ENCODE measurements around the gene TRIO. TPM values are rescaled to one million over a fixed set of nuclear protein-coding genes. Genes with fewer than 3 reads are reported as not detected.

Gene TRIO
- total RNA-seq, 1 experiment from 2014 or later, result 211 TPM

DNA sequence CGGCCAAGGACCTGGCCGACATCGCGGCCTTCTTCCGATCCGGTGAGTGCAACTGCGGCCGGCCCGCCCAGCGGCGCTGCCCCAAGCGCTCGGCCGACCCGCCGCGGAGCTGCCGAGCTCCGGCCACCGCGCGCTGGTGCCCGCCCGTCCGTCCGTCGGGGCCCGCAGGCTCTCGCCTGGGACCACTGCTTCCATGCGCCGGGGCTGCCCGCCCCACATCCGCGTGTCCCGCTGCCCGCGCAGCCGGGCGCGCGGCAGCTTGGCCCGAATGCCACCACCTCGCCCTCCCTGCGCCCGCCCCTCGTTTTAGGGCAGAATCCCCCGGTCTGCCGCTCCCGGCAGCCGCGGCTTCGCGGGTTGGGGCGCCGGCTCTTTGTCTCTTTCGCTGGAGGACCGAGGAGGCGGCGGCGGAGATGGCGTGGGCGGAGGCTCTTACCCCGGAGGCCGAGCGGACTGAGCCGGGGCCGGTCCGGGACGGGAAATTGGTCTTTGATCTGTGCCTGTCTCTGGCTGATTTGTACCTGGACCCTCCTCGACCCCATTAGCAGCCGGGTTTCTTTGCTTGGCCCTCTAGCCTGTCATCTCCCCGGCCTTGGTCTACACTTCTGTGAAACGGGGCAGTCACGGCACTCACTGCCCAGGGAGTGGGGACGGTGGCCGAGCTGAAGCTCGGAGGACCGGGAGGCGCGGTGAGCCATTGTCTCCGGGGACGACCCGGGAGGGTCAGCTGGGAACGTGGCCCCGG is 871 bp downstream of the TRIO start:
- TF ChIP-seq EZH2phosphoT487 (IDR thresholded peaks at IDR 0.05; ENCODE audit: borderline replicate concordance, low read length), result no peak
- no peak for TF ChIP-seq EZH2 (IDR thresholded peaks at IDR 0.05; ENCODE audit: low read length, unreplicated experiment)
- TF ChIP-seq, protein P1, sequence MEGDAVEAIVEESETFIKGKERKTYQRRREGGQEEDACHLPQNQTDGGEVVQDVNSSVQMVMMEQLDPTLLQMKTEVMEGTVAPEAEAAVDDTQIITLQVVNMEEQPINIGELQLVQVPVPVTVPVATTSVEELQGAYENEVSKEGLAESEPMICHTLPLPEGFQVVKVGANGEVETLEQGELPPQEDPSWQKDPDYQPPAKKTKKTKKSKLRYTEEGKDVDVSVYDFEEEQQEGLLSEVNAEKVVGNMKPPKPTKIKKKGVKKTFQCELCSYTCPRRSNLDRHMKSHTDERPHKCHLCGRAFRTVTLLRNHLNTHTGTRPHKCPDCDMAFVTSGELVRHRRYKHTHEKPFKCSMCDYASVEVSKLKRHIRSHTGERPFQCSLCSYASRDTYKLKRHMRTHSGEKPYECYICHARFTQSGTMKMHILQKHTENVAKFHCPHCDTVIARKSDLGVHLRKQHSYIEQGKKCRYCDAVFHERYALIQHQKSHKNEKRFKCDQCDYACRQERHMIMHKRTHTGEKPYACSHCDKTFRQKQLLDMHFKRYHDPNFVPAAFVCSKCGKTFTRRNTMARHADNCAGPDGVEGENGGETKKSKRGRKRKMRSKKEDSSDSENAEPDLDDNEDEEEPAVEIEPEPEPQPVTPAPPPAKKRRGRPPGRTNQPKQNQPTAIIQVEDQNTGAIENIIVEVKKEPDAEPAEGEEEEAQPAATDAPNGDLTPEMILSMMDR (conservative IDR thresholded peaks at IDR 0.05; ENCODE audit: low read depth, low read length), result no peak
- Histone ChIP-seq H4K20me1 (ENCODE audit: low read length) (peaks cover 38% of the 10 kb centered on the region), H3K27ac (ENCODE audit: low read length) (peak overlapping the region; percentile 89), H3K79me2 (ENCODE audit: low read length) (peaks cover 64% of the 10 kb centered on the region), H3F3A (ENCODE audit: low read length, unreplicated experiment) (no peaks in the 10 kb centered on the region), H3K36me3 (ENCODE audit: low read depth, low read length) (peaks cover 6% of the 10 kb centered on the region; the same call in 1 of the 2 replicates), H3K4me3 (ENCODE audit: low read length) (peak overlapping the region; percentile 98), H3K4me1 (ENCODE audit: insufficient read depth, low read length) (peaks cover 38% of the 10 kb centered on the region), H3K4me2 (ENCODE audit: low read length) (peak overlapping the region; percentile 93), H3K9me2 (replicated peaks; ENCODE audit: low read length) (no peaks in the 10 kb centered on the region), H3K9me3 (ENCODE audit: low read length) (no peaks in the 10 kb centered on the region), H3K27me3 (ENCODE audit: low read length) (no peaks in the 10 kb centered on the region), H2AFZ (ENCODE audit: low read length) (no peak overlapping the region), H3K9ac (ENCODE audit: low read length) (peak overlapping the region; percentile 98)
- intact Hi-C loops (cut with micrococcal nuclease), result loop anchor here (1.0 to 2.0 kb wide), 6 partner anchors 35 to 157 kb away; no protein-coding TSS in a partner anchor
- ChIA-PET CTCF (interaction anchor here (1.4 to 1.5 kb wide), 2 partner anchors 13 to 126 kb away, joined by 4 to 7 read pairs (median 4); no protein-coding TSS in a partner anchor), POLR2A (ENCODE audit: unreplicated experiment) (interaction anchor here (0.6 to 0.7 kb wide), 2 partner anchors 39 to 106 kb away, joined by 3 to 4 read pairs; no protein-coding TSS in a partner anchor)
- BruUV-seq (replicated peaks), result no TSS peak
- ATAC-seq (peak; percentile 0; the same call in 1 of the 2 replicates), DNase-seq (peak; percentile 23)

DNA sequence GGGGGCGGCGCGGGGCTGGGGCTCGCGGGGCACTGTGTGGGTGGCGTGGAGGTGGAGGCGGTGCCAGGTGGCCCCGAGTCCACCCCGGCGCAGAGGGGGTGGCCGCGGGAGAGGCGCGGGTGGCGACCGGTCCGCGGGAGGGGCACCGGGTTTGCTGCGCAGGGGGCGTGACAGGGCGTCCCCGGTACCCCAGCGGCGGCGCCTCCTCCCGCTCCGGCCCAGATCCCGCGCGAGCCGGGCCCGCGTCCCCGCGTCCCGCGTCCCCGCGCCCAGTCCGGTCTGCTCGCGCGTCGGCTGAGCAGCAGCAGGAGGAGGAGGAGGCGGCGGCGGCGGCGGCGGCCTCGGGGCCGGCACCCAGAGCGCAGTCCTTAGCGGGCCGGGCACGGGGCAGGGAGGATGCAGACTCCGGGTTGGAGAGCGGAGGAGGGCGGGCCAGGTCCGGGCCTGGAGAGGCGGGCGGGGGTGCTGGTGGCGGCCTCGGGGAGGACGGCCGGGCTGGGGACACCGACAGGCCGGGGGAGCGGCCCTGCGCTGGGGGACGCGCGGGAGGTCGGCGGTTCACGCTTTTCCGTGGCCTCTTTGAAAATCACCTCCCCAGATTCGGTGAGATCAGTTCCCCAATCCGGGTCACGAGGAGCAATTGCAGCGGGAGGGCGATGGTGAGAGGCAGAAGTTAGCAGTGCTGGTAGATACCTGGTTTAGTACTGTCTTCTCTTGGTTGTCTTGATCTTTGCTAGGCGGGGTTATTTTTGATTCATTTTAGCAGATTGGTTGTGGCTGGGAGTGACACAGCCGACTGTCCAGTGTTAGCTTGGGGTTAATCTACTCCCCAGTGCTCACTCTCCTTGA is 1.7 kb downstream of the TRIO start:
- Histone ChIP-seq H2AFZ (ENCODE audit: low read length) (peak overlapping the region; percentile 6; the same call in 1 of the 2 replicates), H3F3A (ENCODE audit: low read length, unreplicated experiment) (no peaks in the 10 kb centered on the region), H3K27me3 (ENCODE audit: low read length) (no peaks in the 10 kb centered on the region), H3K9ac (ENCODE audit: low read length) (peak overlapping the region; percentile 98), H3K4me1 (ENCODE audit: insufficient read depth, low read length) (peaks cover 46% of the 10 kb centered on the region), H3K27ac (ENCODE audit: low read length) (peak overlapping the region; percentile 89), H3K4me2 (ENCODE audit: low read length) (peak overlapping the region; percentile 93), H4K20me1 (ENCODE audit: low read length) (peaks cover 46% of the 10 kb centered on the region), H3K9me2 (replicated peaks; ENCODE audit: low read length) (no peaks in the 10 kb centered on the region), H3K36me3 (ENCODE audit: low read depth, low read length) (peaks cover 6% of the 10 kb centered on the region; the same call in 1 of the 2 replicates), H3K4me3 (ENCODE audit: low read length) (peak overlapping the region; percentile 98), H3K9me3 (ENCODE audit: low read length) (no peaks in the 10 kb centered on the region), H3K79me2 (ENCODE audit: low read length) (peaks cover 72% of the 10 kb centered on the region)
- ATAC-seq, result peak; percentile 71
- DNase-seq, result peak; percentile 88
- CTCF ChIA-PET, result interaction anchor here (0.6 to 1.4 kb wide), 3 partner anchors 125 to 169 kb away, joined by 3 to 4 read pairs (median 3); no protein-coding TSS in a partner anchor
- BruUV-seq (replicated peaks), result no TSS peak
- intact Hi-C loops (cut with micrococcal nuclease), result loop anchor here (2.0 kb wide), 2 partner anchors 46 to 134 kb away; no protein-coding TSS in a partner anchor
- POLR2A ChIA-PET (ENCODE audit: unreplicated experiment), result interaction anchor here (0.6 to 1.2 kb wide), 10 partner anchors 9 to 221 kb away, joined by 3 to 10 read pairs (median 5); no protein-coding TSS in a partner anchor
- TF ChIP-seq, protein P1 (conservative IDR thresholded peaks at IDR 0.05; ENCODE audit: low read depth, low read length), result no peak
- no peak for TF ChIP-seq EZH2phosphoT487 (IDR thresholded peaks at IDR 0.05; ENCODE audit: borderline replicate concordance, low read length)
- no peak for TF ChIP-seq EZH2 (IDR thresholded peaks at IDR 0.05; ENCODE audit: low read length, unreplicated experiment)
